Tongue (tissue), 2 donors: ENCODE data around the gene TCP11L2. TPM values are rescaled to one million over a fixed set of nuclear protein-coding genes. Genes with fewer than 3 reads are reported as not detected.
"Not testable (repeated sequence)": the region's sequence is repeated elsewhere in the genome, so short reads cannot be mapped to it uniquely, and the experiment has no call there.

Experiments used
- DNase-seq: peaks from one replicate; pipeline ENCODE4 v3.0.0-alpha.2; 2015
- total RNA-seq: library from RNA; depleted of rRNA; stranded (reverse); fragments of >200 nt; gene quantifications from one replicate; pipeline ENCODE4 v1.2.3, GENCODE V29; 2014

TCP11L2 gene
- total RNA-seq, 1 donor from 2014 or later: 89.7 TPM

GRCh38 chr12:106344131-106344530 lies 41.6 kb downstream of the TCP11L2 start:
- DNase-seq: no peak

- DNase-seq: peak; percentile 50
Observed at GRCh38 chr12:106345746-106346145, 43.2 kb downstream of the TCP11L2 start.

- DNase-seq: no peak
Observed at GRCh38 chr12:106348411-106348810, 45.9 kb downstream of the TCP11L2 start.

GRCh38 chr12:106353175-106353574 lies 50.6 kb downstream of the TCP11L2 start:
- DNase-seq: no peak

GRCh38 chr12:106357549-106358395 lies 55.2 kb downstream of the TCP11L2 start, which contains the start of gene POLR3B:
POLR3B (plus strand) TSS chr12:106357748; CDS start chr12:106357880, 132 bp downstream.
- peak; percentile 99 for DNase-seq

- DNase-seq: no peak
Observed at GRCh38 chr12:106358396-106359241, 56.1 kb downstream of the TCP11L2 start.

- DNase-seq: no peak
Observed at GRCh38 chr12:106359646-106360399, 57.3 kb downstream of the TCP11L2 start.

- DNase-seq: no peak
Observed at GRCh38 chr12:106360400-106360994, 58.0 kb downstream of the TCP11L2 start.

- DNase-seq: no peak
Observed at GRCh38 chr12:106362971-106363370, 60.4 kb downstream of the TCP11L2 start.

GRCh38 chr12:106364261-106364660 lies 61.7 kb downstream of the TCP11L2 start:
- no peak for DNase-seq

- DNase-seq: no peak
Observed at GRCh38 chr12:106369624-106370346, 67.3 kb downstream of the TCP11L2 start.

- no peak for DNase-seq
Observed at GRCh38 chr12:106378788-106379187, 76.3 kb downstream of the TCP11L2 start.

- no peak for DNase-seq
Observed at GRCh38 chr12:106380954-106381353, 78.4 kb downstream of the TCP11L2 start.

GRCh38 chr12:106381866-106382265 lies 79.3 kb downstream of the TCP11L2 start:
- DNase-seq: not testable (repeated sequence)

GRCh38 chr12:106386813-106387535 lies 84.4 kb downstream of the TCP11L2 start:
- DNase-seq: no peak

- no peak for DNase-seq
Observed at GRCh38 chr12:106387848-106388377, 85.4 kb downstream of the TCP11L2 start.

GRCh38 chr12:106389151-106389550 lies 86.6 kb downstream of the TCP11L2 start:
- peak; percentile 37 for DNase-seq

- no peak for DNase-seq
Observed at GRCh38 chr12:106392759-106393158, 90.2 kb downstream of the TCP11L2 start.
